Spleen (tissue), 7 donors: Measurements from ENCODE around the gene CFAP20DC.

ENCODE experiments used
- POLR2A ChIP-seq, 3 donors: fragments of 450-650 bp; IDR thresholded peaks; one replicate each; pipeline ENCODE4 v1.5.1; 2017; ENCODE audit warnings: antibody characterized with exemption in 3 of 3, mild to moderate bottlenecking in 1 of 3
- TF ChIP-seq, protein P1 (sequence below), 11 experiments: fragments of 200-600 bp in 7 of 11; fragments of 450-650 bp in 4 of 11; sonication (generic) in 4 of 11; IDR thresholded peaks in 8 of 11; conservative IDR thresholded peaks in 3 of 11; 1 replicate in 7 of 11; 2 replicates in 4 of 11; pipeline versions ENCODE4 v1.4.0 to v1.8.0; 2016 to 2021; ENCODE audit warnings: antibody characterized with exemption in 11 of 11, inconsistent platforms in 4 of 11, mild to moderate bottlenecking in 1 of 11
- donor health status: DM: no; HTN: no; CAD: no; lungs with moderate emphysema.
- donor health status: DM: no; HTN: no; CAD: no.
- donor health status: DM: no; HTN: no; CAD: no.

DNA sequence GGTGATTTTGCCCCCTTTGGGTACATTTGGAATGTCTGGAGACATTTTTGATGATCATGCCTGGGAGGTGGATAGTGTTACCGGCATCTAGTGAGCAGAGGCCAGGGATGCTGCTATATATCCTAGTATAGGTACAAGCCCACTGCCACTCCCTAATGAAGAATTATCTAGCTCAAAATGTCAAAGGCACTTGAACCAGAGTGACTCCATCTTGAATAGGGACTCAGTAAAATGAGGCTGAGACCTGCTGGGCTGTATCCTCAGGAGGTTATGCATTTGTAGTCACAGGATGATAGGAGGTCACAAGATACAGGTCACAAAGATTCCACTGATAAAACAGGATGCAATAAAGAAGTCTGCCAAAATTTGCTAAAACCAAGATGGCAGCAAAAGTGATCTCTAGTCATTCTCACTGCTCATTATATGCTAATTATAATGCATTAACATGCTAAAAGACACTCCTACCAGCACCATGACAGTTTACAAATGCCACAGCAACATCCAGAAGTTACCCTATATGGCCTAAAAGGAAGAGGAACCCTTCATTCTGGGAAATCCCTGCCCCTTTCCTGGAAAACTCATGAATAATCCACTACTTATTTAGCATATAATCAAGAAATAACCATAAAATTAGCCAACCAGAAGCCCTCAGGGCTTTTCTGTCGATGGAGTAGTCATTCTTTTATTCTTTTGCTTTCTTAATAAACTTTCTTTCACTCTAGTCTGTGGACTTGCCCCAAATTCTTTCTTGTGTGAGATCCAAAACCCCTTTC, 343.2 kb downstream of the CFAP20DC start:
- TF ChIP-seq, protein P1, sequence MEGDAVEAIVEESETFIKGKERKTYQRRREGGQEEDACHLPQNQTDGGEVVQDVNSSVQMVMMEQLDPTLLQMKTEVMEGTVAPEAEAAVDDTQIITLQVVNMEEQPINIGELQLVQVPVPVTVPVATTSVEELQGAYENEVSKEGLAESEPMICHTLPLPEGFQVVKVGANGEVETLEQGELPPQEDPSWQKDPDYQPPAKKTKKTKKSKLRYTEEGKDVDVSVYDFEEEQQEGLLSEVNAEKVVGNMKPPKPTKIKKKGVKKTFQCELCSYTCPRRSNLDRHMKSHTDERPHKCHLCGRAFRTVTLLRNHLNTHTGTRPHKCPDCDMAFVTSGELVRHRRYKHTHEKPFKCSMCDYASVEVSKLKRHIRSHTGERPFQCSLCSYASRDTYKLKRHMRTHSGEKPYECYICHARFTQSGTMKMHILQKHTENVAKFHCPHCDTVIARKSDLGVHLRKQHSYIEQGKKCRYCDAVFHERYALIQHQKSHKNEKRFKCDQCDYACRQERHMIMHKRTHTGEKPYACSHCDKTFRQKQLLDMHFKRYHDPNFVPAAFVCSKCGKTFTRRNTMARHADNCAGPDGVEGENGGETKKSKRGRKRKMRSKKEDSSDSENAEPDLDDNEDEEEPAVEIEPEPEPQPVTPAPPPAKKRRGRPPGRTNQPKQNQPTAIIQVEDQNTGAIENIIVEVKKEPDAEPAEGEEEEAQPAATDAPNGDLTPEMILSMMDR (IDR thresholded peaks at IDR 0.05 in 8 of 11, conservative IDR thresholded peaks at IDR 0.05 in 3 of 11) = no peak
- no peak for TF ChIP-seq POLR2A (IDR thresholded peaks at IDR 0.05)
